Measurements from ENCODE around the gene C2orf80. TPM values are rescaled to one million over a fixed set of nuclear protein-coding genes. Genes with fewer than 3 reads are reported as not detected.

C2orf80 gene
- total and polyA plus RNA-seq, 12 donors, result not detected

DNA sequence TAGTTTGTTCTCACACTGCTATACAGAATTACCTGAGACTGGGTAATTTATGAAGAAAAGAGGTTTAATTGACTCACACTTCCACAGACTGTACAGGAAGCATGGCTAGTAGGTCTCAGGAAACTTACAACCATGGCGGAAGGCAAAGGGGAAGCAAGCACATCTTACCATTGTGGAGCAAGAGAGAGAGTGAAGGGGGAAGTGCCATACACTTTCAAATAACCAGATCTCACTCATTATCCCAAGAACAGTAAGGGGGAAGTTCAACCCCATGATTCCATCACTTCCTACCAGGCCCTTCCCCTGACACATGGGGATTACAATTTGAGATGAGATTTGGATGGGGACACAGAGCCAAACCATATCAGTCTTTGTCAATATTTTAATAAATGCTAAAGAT is 38.9 kb downstream of the C2orf80 start:
- no peak for TF ChIP-seq CTCF (IDR thresholded peaks at IDR 0.05)
- TF ChIP-seq POLR2A (IDR thresholded peaks at IDR 0.05), result no peak
- Histone ChIP-seq H3K27me3 (no peaks in the 10 kb centered on the region), H3K27ac (no peak overlapping the region), H3K4me1 (replicated peaks in 1 of 2) (no peaks in the 10 kb centered on the region), H3K36me3 (replicated peaks in 1 of 2) (no peaks in the 10 kb centered on the region), H3K4me3 (no peak overlapping the region), H3K9me3 (replicated peaks in 1 of 3) (no peaks in the 10 kb centered on the region)
- no peak for DNase-seq
- intact Hi-C loops (cut with DNase I), result no loop called here
- WGBS, 4 donors, result 77 to 90% (median 78%) methylated on average over 1 of the region's 1 CpG

GRCh38 chr2:208150094-208150493 is 39.7 kb downstream of the C2orf80 start:
- Histone ChIP-seq H3K36me3 (replicated peaks in 1 of 2) (no peaks in the 10 kb centered on the region), H3K9me3 (replicated peaks in 1 of 3) (no peaks in the 10 kb centered on the region), H3K27me3 (no peaks in the 10 kb centered on the region), H3K4me1 (replicated peaks in 1 of 2) (no peaks in the 10 kb centered on the region), H3K4me3 (no peak overlapping the region), H3K27ac (no peak overlapping the region)
- DNase-seq, result no peak
- intact Hi-C loops (cut with DNase I), result no loop called here
- no peak for TF ChIP-seq CTCF (IDR thresholded peaks at IDR 0.05)
- no peak for TF ChIP-seq POLR2A (IDR thresholded peaks at IDR 0.05)

- DNase-seq, result no peak
- 65 to 86% (median 75%) methylated on average over 2 of the region's 2 CpGs for WGBS, 4 donors
- Histone ChIP-seq H3K9me3 (replicated peaks in 1 of 3) (no peaks in the 10 kb centered on the region), H3K4me3 (no peak overlapping the region), H3K27me3 (no peaks in the 10 kb centered on the region), H3K36me3 (replicated peaks in 1 of 2) (no peaks in the 10 kb centered on the region), H3K27ac (no peak overlapping the region), H3K4me1 (replicated peaks in 1 of 2) (no peaks in the 10 kb centered on the region)
- intact Hi-C loops (cut with DNase I), result no loop called here
- TF ChIP-seq CTCF (IDR thresholded peaks at IDR 0.05), result no peak
- no peak for TF ChIP-seq POLR2A (IDR thresholded peaks at IDR 0.05)
These were observed 41.0 kb downstream of the C2orf80 start for GRCh38 chr2:208148803-208149202.

- no peaks in the 10 kb centered on the region for H3K4me1 ChIP-seq (replicated peaks in 1 of 2)
- TF ChIP-seq CTCF (IDR thresholded peaks at IDR 0.05), result no peak
- no peak for TF ChIP-seq POLR2A (IDR thresholded peaks at IDR 0.05)
- intact Hi-C loops (cut with DNase I), result no loop called here
- H3K27ac ChIP-seq, result no peak overlapping the region
- DNase-seq, result no peak
- no peaks in the 10 kb centered on the region for H3K9me3 ChIP-seq (replicated peaks in 1 of 3)
- no peak overlapping the region for H3K4me3 ChIP-seq
- H3K27me3 ChIP-seq, result no peaks in the 10 kb centered on the region
- H3K36me3 ChIP-seq (replicated peaks in 1 of 2), result no peaks in the 10 kb centered on the region
- 84 to 94% (median 88%) methylated on average over 3 of the region's 3 CpGs for WGBS, 4 donors
These were observed 42.1 kb downstream of the C2orf80 start for GRCh38 chr2:208147759-208148158.
